ENCODE data around the gene SUMO3.
"Not testable (repeated sequence)": the region's sequence is repeated elsewhere in the genome, so short reads cannot be mapped to it uniquely, and the experiment has no call there.

Gene SUMO3

DNA sequence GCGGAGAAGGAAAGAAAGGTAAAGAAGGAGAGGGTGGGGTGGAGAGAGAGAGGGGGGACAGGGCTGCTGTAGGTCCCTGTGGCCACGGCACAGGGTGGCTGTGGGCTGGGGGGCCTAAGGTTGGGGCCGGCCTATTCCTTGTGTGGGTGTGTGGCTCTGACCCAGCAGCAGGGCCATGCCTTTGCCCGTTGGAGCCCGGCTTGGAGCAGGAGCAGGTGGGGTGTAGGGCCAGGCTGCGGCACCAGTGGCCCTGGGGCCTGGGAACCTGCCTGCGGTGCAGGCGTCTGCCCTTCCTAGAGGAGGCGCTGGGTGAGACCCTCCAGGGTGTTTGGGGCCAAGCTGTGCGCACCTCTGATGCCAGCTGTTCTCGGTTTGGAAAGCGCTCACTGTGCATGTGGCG lies 19.7 kb upstream of the SUMO3 start:
- no peak overlapping the region for H3K27ac ChIP-seq (ENCODE audit: insufficient read depth, low read depth, low read length, poor library complexity, severe bottlenecking)
- H3K27me3 ChIP-seq (ENCODE audit: control insufficient read depth, insufficient read depth, low read length, poor library complexity, severe bottlenecking): no peaks in the 10 kb centered on the region
- H3K4me3 ChIP-seq (ENCODE audit: insufficient read depth, low read depth, low read length): no peak overlapping the region
- 94 to 95% methylated on average over 13 of the region's 13 CpGs for WGBS, 2 experiments
- H3K4me1 ChIP-seq (ENCODE audit: control insufficient read depth, insufficient read depth, low read length): no peaks in the 10 kb centered on the region
- no peaks in the 10 kb centered on the region for H3K36me3 ChIP-seq (ENCODE audit: control insufficient read depth, insufficient read depth, low read length)
- H3K9me3 ChIP-seq (ENCODE audit: control insufficient read depth, low read length): no peaks in the 10 kb centered on the region

DNA sequence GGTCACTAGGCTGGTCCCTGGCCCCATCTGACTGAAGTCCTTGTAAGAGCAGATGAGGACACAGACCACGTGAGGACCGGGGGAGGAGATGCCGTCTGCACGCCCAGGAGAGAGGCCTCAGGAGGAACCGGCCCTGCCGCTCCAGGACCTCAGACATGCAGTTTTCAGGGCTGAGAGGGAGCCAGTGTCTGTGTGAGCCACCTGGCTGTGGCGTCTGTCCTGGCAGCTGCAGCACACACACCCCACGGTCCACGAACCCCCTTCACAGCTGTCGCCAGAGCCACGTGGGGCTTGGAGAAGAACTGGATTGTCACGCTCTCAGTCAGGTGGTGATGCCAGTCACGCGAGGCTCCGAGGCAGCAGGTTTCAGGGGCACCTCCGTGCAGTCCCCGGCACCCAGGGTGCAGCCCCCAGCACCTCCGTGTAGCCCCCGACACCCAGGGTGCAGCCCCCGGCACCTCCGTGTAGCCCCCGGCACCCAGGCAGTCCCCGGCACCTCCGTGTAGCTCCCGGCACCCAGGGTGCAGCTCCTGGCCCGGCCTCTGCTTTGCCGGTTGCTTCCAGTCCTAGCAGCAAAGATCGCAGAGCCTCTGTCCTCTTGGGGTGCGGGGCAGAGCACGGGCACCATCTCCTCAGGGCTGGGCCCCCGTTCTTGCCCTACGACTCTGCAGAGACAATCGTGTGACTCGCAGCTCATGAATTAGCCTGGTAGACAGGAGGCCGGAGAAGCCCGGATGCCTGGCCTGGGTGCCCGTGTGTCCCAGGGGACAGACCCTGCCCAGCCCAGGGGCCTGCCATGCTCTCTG lies 19.0 kb upstream of the SUMO3 start:
- 88 to 90% methylated on average over 37 of the region's 37 CpGs for WGBS, 2 experiments
- no peaks in the 10 kb centered on the region for H3K27me3 ChIP-seq (ENCODE audit: control insufficient read depth, insufficient read depth, low read length, poor library complexity, severe bottlenecking)

DNA sequence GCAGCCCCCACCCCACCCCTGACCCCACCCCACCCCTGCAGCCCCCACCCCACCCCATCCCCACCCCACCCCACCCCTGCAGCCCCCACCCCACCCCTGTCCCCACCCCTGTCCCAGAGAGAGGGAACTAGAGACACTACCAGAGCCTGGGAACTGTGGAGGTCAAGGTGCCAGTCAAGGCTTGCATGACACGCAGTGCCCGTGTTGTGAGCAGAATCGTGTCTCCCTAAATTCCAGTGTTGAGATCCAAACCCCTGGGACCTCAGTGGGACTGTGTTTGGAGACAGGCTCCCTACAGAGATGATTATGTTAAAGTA lies 18.4 kb upstream of the SUMO3 start:
- Histone ChIP-seq H3K27ac (ENCODE audit: insufficient read depth, low read depth, low read length, poor library complexity, severe bottlenecking) (no peak overlapping the region), H3K36me3 (ENCODE audit: control insufficient read depth, insufficient read depth, low read length) (no peaks in the 10 kb centered on the region), H3K4me1 (ENCODE audit: control insufficient read depth, insufficient read depth, low read length) (no peaks in the 10 kb centered on the region), H3K27me3 (ENCODE audit: control insufficient read depth, insufficient read depth, low read length, poor library complexity, severe bottlenecking) (no peaks in the 10 kb centered on the region), H3K4me3 (ENCODE audit: insufficient read depth, low read depth, low read length) (no peak overlapping the region), H3K9me3 (ENCODE audit: control insufficient read depth, low read length) (no peaks in the 10 kb centered on the region)
- WGBS, 2 experiments: 90 to 91% methylated on average over 3 of the region's 3 CpGs

More for the DNA sequence above, 19.0 kb upstream of the SUMO3 start:
- Histone ChIP-seq H3K4me1 (ENCODE audit: control insufficient read depth, insufficient read depth, low read length) (no peaks in the 10 kb centered on the region), H3K9me3 (ENCODE audit: control insufficient read depth, low read length) (no peaks in the 10 kb centered on the region), H3K27ac (ENCODE audit: insufficient read depth, low read depth, low read length, poor library complexity, severe bottlenecking) (no peak overlapping the region), H3K4me3 (ENCODE audit: insufficient read depth, low read depth, low read length) (no peak overlapping the region), H3K36me3 (ENCODE audit: control insufficient read depth, insufficient read depth, low read length) (no peaks in the 10 kb centered on the region)

DNA sequence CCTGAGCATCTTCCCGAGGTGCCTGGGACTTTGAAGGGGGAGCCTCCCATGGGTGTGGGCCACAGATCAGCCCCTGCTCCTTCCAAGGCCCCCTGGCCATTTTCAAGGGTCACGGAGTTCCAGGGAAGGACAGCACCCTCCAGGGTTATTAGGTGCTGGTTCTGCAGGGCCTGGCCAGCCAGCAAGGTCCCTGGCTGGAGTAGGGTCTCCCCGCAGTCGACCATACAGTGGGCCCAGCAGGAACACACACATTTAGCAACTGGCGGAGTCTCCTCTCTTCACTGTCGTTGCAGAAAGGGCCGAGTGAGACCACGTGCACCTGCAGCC lies 17.7 kb upstream of the SUMO3 start:
- no peaks in the 10 kb centered on the region for H3K36me3 ChIP-seq (ENCODE audit: control insufficient read depth, insufficient read depth, low read length)
- no peaks in the 10 kb centered on the region for H3K9me3 ChIP-seq (ENCODE audit: control insufficient read depth, low read length)
- H3K27ac ChIP-seq (ENCODE audit: insufficient read depth, low read depth, low read length, poor library complexity, severe bottlenecking): no peak overlapping the region
- WGBS, 2 experiments: 88 to 90% methylated on average over 6 to 7 of the region's 8 CpGs
- H3K4me1 ChIP-seq (ENCODE audit: control insufficient read depth, insufficient read depth, low read length): no peaks in the 10 kb centered on the region
- H3K27me3 ChIP-seq (ENCODE audit: control insufficient read depth, insufficient read depth, low read length, poor library complexity, severe bottlenecking): no peaks in the 10 kb centered on the region
- H3K4me3 ChIP-seq (ENCODE audit: insufficient read depth, low read depth, low read length): no peak overlapping the region

DNA sequence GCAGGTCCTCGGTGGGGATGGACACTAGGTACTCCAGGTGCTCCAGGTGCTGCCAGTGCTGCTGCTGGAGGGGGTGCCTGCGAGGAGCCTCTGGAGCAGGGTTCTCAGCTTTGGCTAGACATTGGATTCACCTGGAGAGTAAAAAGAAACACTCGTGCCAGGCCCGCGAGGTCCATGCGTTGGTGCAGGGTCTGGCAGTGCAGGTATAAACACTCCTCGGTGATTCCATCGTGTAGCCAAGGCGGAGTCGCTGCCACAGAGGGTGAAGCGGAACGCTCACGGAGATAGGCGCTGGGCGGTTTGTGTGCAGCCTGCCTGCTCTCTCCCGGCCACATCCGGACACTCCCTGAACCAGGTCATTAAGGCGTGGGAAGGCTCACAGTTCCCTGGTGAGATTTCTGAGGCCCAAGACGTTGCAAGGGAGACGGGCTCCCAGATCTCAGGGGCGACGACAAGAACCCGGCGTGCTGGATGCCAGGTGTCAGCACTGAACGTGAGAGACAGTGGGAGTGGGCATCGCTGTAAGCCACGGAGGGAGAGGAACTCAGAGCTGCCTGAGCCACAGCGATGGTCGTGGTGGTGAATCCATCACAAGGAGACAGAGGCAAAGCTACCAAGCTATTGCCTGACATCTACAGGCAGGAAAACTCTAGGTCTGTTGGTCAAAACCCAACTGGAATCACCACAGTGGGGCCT lies 17.2 kb upstream of the SUMO3 start:
- Histone ChIP-seq H3K9me3 (ENCODE audit: control insufficient read depth, low read length) (no peaks in the 10 kb centered on the region), H3K4me3 (ENCODE audit: insufficient read depth, low read depth, low read length) (no peak overlapping the region), H3K4me1 (ENCODE audit: control insufficient read depth, insufficient read depth, low read length) (no peaks in the 10 kb centered on the region), H3K27me3 (ENCODE audit: control insufficient read depth, insufficient read depth, low read length, poor library complexity, severe bottlenecking) (no peaks in the 10 kb centered on the region), H3K27ac (ENCODE audit: insufficient read depth, low read depth, low read length, poor library complexity, severe bottlenecking) (no peak overlapping the region), H3K36me3 (ENCODE audit: control insufficient read depth, insufficient read depth, low read length) (no peaks in the 10 kb centered on the region)
- WGBS, 2 experiments: 93% methylated on average over 29 of the region's 29 CpGs

DNA sequence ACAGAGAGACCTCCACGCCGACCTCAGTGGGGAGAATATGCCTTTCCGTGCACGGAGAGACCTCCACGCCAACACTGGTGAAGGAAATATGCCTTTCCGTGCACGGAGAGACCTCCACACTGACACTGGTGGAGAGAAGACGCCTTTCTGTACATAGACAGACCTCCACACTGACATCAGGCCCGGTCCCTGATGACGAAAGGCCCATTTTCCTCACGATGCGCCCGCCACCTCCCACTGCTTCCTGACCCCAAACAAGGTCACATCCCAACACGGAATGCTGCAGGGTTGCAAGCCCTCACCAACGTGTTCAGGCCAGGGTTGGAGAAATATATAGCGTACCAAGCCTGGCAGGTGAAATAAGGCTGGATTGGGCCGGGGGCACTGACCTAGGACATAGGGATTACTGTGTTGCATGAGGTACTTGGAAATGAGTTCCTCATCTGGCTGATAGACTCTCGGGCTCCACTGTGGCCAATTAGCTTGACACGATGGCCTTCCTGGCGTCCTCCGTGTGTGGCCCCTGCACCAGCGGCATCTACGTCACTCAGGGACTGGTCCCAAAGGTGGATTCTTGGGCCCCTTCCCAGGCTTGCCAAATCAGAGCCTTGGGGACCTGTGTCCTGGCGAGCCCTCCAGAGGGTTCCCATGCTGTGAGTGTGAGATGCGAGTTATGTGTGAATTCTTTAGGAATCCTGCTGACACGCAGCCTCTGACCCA lies 16.5 kb upstream of the SUMO3 start:
- Histone ChIP-seq H3K27ac (ENCODE audit: insufficient read depth, low read depth, low read length, poor library complexity, severe bottlenecking) (no peak overlapping the region), H3K9me3 (ENCODE audit: control insufficient read depth, low read length) (no peaks in the 10 kb centered on the region), H3K4me1 (ENCODE audit: control insufficient read depth, insufficient read depth, low read length) (no peaks in the 10 kb centered on the region), H3K36me3 (ENCODE audit: control insufficient read depth, insufficient read depth, low read length) (no peaks in the 10 kb centered on the region), H3K27me3 (ENCODE audit: control insufficient read depth, insufficient read depth, low read length, poor library complexity, severe bottlenecking) (no peaks in the 10 kb centered on the region), H3K4me3 (ENCODE audit: insufficient read depth, low read depth, low read length) (no peak overlapping the region)
- WGBS, 2 experiments: 89 to 90% methylated on average over 26 of the region's 26 CpGs

DNA sequence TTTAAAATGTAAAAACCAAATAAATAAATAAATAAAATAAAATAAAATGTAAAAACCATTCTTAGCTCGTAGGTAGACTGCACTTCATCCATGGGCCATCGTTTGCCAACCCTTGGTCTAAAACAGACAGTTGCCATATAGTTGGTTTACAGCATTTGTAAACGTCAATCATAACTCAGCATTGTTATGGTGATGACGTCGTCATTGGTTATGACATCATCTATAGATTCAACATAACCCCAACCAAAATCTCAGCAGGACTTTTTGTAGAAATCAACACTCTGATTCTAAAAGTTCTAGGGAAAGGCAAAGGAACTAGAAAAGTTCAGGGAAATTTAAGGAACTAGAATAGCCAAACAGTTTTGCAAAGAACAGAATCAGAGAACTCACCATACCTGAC lies 15.8 kb upstream of the SUMO3 start:
- H3K4me1 ChIP-seq (ENCODE audit: control insufficient read depth, insufficient read depth, low read length): no peaks in the 10 kb centered on the region
- H3K27me3 ChIP-seq (ENCODE audit: control insufficient read depth, insufficient read depth, low read length, poor library complexity, severe bottlenecking): no peaks in the 10 kb centered on the region
- H3K27ac ChIP-seq (ENCODE audit: insufficient read depth, low read depth, low read length, poor library complexity, severe bottlenecking): no peak overlapping the region
- H3K9me3 ChIP-seq (ENCODE audit: control insufficient read depth, low read length): peaks cover 2% of the 10 kb centered on the region
- no peaks in the 10 kb centered on the region for H3K36me3 ChIP-seq (ENCODE audit: control insufficient read depth, insufficient read depth, low read length)
- H3K4me3 ChIP-seq (ENCODE audit: insufficient read depth, low read depth, low read length): no peak overlapping the region
- WGBS, 2 experiments: 95 to 97% methylated on average over 5 of the region's 5 CpGs

DNA sequence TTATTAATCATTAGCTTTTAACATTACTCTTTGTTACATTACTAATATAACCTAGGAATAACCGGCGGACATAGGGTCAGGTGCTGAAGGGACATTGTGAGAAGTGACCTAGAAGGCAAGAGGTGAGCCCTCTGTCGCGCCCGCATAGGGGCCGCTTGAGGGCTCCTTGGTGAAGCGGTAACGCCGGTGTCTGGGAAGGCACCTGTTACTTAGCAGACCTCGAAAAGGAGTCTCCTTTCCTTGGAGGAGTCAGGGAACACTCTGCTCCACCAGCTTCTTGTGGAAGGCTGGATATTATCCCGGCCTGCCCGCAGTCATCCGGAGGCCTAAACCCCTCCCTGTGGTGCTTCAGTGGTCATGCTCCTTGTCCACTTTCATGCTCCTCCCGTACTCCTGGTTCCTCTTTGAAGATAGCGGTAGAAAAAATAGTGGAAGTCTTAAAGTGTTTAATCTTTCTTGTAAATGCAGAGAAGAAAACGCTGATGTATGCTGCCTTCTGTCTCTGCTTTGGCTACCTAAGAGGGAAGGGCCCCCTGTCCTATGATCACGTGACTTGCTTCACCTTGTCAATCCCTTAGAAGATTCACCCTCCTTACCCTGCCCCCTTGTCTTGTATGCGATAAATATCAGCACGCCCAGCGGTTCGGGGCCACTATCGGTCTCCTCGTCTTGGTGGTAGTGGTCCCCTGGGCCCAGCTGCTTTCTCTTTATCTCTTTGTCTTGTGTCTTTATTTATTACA lies 14.8 kb upstream of the SUMO3 start:
- not testable (repeated sequence) for H3K4me1 ChIP-seq (ENCODE audit: control insufficient read depth, insufficient read depth, low read length); H3K4me3 ChIP-seq (ENCODE audit: insufficient read depth, low read depth, low read length); H3K27ac ChIP-seq (ENCODE audit: insufficient read depth, low read depth, low read length, poor library complexity, severe bottlenecking); H3K9me3 ChIP-seq (ENCODE audit: control insufficient read depth, low read length); H3K27me3 ChIP-seq (ENCODE audit: control insufficient read depth, insufficient read depth, low read length, poor library complexity, severe bottlenecking); H3K36me3 ChIP-seq (ENCODE audit: control insufficient read depth, insufficient read depth, low read length)
- 95 to 97% methylated on average over 23 of the region's 23 CpGs for WGBS, 2 experiments

DNA sequence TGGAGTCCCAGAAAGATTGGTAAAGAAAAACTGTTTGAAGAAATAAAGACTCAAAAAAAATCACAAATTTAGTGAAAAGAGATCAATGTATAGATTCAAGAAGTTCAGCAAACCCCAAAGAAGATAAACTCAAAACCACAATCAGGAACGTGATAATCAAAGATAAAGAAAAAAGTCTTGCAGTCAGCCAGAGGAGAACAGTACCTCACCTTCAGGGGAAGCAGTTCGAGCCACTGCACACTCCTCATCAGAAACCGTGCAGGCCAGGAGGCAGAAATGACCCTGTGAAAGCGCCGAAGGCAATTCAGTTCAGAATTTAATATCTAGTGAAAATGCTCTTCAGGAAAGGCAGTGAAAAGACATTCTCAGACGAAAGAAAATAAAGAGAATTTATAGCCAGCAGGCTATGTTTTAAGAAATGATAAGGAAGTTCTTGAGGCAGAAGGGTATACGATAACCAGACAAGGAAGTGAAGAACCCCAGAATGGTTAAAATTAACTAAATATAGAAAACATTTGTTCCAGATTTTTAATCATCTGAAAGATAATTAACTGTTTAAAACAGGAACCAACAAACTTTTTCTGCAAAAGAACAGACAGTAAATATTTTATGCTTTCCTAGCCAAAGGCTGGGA lies 13.5 kb upstream of the SUMO3 start:
- H3K4me1 ChIP-seq (ENCODE audit: control insufficient read depth, insufficient read depth, low read length): no peaks in the 10 kb centered on the region
- no peak overlapping the region for H3K27ac ChIP-seq (ENCODE audit: insufficient read depth, low read depth, low read length, poor library complexity, severe bottlenecking)
- no peak overlapping the region for H3K4me3 ChIP-seq (ENCODE audit: insufficient read depth, low read depth, low read length)
- H3K27me3 ChIP-seq (ENCODE audit: control insufficient read depth, insufficient read depth, low read length, poor library complexity, severe bottlenecking): no peaks in the 10 kb centered on the region
- peaks cover 3% of the 10 kb centered on the region for H3K9me3 ChIP-seq (ENCODE audit: control insufficient read depth, low read length)
- H3K36me3 ChIP-seq (ENCODE audit: control insufficient read depth, insufficient read depth, low read length): no peaks in the 10 kb centered on the region
- 92 to 93% methylated on average over 7 of the region's 7 CpGs for WGBS, 2 experiments
